ENCODE data around the gene LAMA2. TPM values are rescaled to one million over a fixed set of nuclear protein-coding genes. Genes with fewer than 3 reads are reported as not detected.

LAMA2 gene
- total and polyA plus RNA-seq, 2 of the 13 experiments (the other 11 are each of a cell fraction or from before 2014, with no cell fraction given), result 0.11 to 0.28 TPM

DNA sequence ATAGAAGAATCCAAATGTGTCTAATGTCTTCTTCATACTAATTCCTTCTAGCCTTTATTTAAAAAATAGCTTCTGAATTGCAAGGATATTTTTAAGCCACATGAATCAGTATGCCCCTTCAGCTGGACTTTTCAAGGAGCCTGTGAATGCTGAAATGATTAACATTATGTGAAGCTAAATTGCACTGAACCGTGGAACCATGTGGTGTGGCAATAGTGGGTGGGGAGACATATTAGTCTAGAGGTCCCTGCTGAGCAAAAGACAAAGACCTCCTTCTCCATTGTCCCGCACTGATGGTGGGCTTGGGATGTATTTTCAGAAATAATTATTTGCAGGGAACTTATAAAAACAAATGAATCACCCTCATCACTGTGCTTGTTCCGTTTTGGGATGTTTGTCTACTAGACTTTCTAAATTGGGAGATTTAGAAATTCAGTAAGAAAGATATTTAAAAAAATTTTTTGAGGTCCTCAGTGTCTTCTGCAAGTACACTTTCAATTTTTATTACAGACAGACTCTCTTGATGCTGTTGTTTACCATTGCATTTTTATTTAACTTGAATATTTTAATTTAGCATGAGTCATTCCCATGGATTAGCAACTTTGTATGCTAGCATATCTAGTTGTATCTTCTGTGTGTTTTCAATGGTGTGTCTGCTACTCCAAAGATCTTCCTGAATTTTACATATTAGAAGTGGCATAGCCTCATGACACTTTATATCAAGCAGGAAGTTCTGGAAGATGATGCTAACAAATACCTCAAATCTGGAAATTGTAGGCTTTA is 238.1 kb downstream of the LAMA2 start:
- Histone ChIP-seq H3K36me3 (replicated peaks in 1 of 2; ENCODE audit: control insufficient read depth in 1 of 2, insufficient read depth in 2 of 2, low read length in 2 of 2) (no peaks in the 10 kb centered on the region), H3K4me2 (ENCODE audit: low read depth, low read length) (no peak overlapping the region), H3K4me3 (replicated peaks in 1 of 3; ENCODE audit: insufficient read depth in 1 of 3, low read depth in 2 of 3, low read length in 3 of 3) (no peak overlapping the region), H3K27ac (ENCODE audit: extremely low read length, insufficient read depth, low read length) (no peak overlapping the region), H3K9ac (ENCODE audit: insufficient read depth, low read depth, low read length) (no peak overlapping the region), H2AFZ (ENCODE audit: low read length) (no peak overlapping the region), H3K9me3 (ENCODE audit: low read length) (no peaks in the 10 kb centered on the region), H4K20me1 (ENCODE audit: insufficient read depth, low read length) (no peaks in the 10 kb centered on the region), H3K79me2 (ENCODE audit: insufficient read depth, low read length) (no peaks in the 10 kb centered on the region), H3K27me3 (ENCODE audit: control insufficient read depth in 1 of 2, insufficient read depth in 2 of 2, low read length in 2 of 2) (0 out of 5 replicates have a peak, but pooled peaks cover 0 to 1% of the 10 kb centered on the region in 2 experiments), H3K4me1 (ENCODE audit: insufficient read depth, low read length) (no peaks in the 10 kb centered on the region)
- FAIRE-seq, result no peak
- no peak for DNase-seq (ENCODE audit: low spot score)
- no peak for ATAC-seq
- intact Hi-C loops (cut with micrococcal nuclease; ENCODE audit: unreplicated experiment) (no loop called here), in situ Hi-C loops (cut with HindIII; ENCODE audit: extremely low pct_ligation_motif_present, low pct_unique_long_range_greater_than_20kb) (no loop called here)
- ChIA-PET CTCF (ENCODE audit: low intra/inter-chr PET ratio, low total read pairs) (no interaction called here), POLR2A (no interaction called here)
- TF ChIP-seq ZNF720 (CRISPR knock-in tag; IDR thresholded peaks at IDR 0.05) (no peak), CENPT (CRISPR knock-in tag; IDR thresholded peaks at IDR 0.05; ENCODE audit: low read depth) (no peak), ZNF577 (CRISPR knock-in tag; IDR thresholded peaks at IDR 0.05; ENCODE audit: borderline replicate concordance, low read depth) (no peak), SIN3B (IDR thresholded peaks at IDR 0.05; ENCODE audit: low read length) (no peak)
- TF ChIP-seq, protein P1, sequence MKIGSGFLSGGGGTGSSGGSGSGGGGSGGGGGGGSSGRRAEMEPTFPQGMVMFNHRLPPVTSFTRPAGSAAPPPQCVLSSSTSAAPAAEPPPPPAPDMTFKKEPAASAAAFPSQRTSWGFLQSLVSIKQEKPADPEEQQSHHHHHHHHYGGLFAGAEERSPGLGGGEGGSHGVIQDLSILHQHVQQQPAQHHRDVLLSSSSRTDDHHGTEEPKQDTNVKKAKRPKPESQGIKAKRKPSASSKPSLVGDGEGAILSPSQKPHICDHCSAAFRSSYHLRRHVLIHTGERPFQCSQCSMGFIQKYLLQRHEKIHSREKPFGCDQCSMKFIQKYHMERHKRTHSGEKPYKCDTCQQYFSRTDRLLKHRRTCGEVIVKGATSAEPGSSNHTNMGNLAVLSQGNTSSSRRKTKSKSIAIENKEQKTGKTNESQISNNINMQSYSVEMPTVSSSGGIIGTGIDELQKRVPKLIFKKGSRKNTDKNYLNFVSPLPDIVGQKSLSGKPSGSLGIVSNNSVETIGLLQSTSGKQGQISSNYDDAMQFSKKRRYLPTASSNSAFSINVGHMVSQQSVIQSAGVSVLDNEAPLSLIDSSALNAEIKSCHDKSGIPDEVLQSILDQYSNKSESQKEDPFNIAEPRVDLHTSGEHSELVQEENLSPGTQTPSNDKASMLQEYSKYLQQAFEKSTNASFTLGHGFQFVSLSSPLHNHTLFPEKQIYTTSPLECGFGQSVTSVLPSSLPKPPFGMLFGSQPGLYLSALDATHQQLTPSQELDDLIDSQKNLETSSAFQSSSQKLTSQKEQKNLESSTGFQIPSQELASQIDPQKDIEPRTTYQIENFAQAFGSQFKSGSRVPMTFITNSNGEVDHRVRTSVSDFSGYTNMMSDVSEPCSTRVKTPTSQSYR (CRISPR knock-in tag; IDR thresholded peaks at IDR 0.05; ENCODE audit: borderline replicate concordance), result no peak
- TF ChIP-seq, protein P2, sequence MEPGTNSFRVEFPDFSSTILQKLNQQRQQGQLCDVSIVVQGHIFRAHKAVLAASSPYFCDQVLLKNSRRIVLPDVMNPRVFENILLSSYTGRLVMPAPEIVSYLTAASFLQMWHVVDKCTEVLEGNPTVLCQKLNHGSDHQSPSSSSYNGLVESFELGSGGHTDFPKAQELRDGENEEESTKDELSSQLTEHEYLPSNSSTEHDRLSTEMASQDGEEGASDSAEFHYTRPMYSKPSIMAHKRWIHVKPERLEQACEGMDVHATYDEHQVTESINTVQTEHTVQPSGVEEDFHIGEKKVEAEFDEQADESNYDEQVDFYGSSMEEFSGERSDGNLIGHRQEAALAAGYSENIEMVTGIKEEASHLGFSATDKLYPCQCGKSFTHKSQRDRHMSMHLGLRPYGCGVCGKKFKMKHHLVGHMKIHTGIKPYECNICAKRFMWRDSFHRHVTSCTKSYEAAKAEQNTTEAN (CRISPR knock-in tag; conservative IDR thresholded peaks at IDR 0.05), result no peak
- no TSS peak for BruUV-seq (replicated peaks)
- under 1% methylated on average over 3 of the region's 3 CpGs for WGBS (ENCODE audit: low lambda C conversion rate)

Data from HepG2 (cell line).